MCF 10A (cell line): ENCODE results near the gene TC2N. TPM values are rescaled to one million over a fixed set of nuclear protein-coding genes. Genes with fewer than 3 reads are reported as not detected.

Experiments used
- BruUV-seq: library from RNA; stranded (reverse); fragments of 400-500 nt; replicated peaks from 2 replicates; lab custom pipeline; 2021; lab: Mats Ljungman, UMichigan
- CTCF ChIA-PET: fragments of 300-600 bp; sonication (Branson Sonifier 250); formaldehyde crosslinking; extraction: SDS; loops from one replicate; lab custom pipeline; 2021; ENCODE audit warnings: antibody characterized with exemption, inconsistent platforms; lab: Yijun Ruan, JAX
- POLR2A ChIA-PET: fragments of 300-600, 350-650 bp; sonication (Branson Sonifier 250); formaldehyde crosslinking; extraction: SDS; loops from one replicate; lab custom pipeline; 2020; ENCODE audit warnings: antibody characterized with exemption, inconsistent platforms; lab: Yijun Ruan, JAX
- DNase-seq: peaks from one replicate; pipeline ENCODE4 v3.0.0-alpha.2; 2018; ENCODE audit not compliant: unreplicated experiment
- H3K27ac Mint-ChIP-seq: one replicate; pipeline ENCODE4 v1.8.0; 2022; ENCODE audit warnings: mild to moderate bottlenecking, low read depth, mixed read lengths; ENCODE audit not compliant: unreplicated experiment
- H3K27me3 Mint-ChIP-seq: one replicate; pipeline ENCODE4 v1.8.0; 2022; ENCODE audit warnings: mixed read lengths; ENCODE audit not compliant: insufficient read depth, unreplicated experiment
- H3K36me3 Mint-ChIP-seq: one replicate; pipeline ENCODE4 v1.8.0; 2022; ENCODE audit warnings: mild to moderate bottlenecking, moderate library complexity, mixed read lengths; ENCODE audit not compliant: insufficient read depth, unreplicated experiment
- H3K4me1 Mint-ChIP-seq: one replicate; pipeline ENCODE4 v1.8.0; 2022; ENCODE audit warnings: mixed read lengths; ENCODE audit not compliant: insufficient read depth, unreplicated experiment
- H3K4me3 Mint-ChIP-seq: one replicate; pipeline ENCODE4 v1.8.0; 2022; ENCODE audit warnings: mild to moderate bottlenecking, moderate library complexity, mixed read lengths; ENCODE audit not compliant: unreplicated experiment
- H3K9me3 Mint-ChIP-seq: one replicate; pipeline ENCODE4 v1.8.0; 2022; ENCODE audit warnings: mixed read lengths; ENCODE audit not compliant: unreplicated experiment
- intact Hi-C: fragments of 100-400 bp; cut with micrococcal nuclease; formaldehyde crosslinking; loops from 2 replicates; pipeline ENCODE4 v1.14.1; 2022
- total RNA-seq: library from RNA; stranded (reverse); gene quantifications from 2 replicates; pipeline ENCODE4 v1.2.3, GENCODE V29; 2022
- TF ChIP-seq, protein P1 (sequence below): fragments of 200-600 bp; IDR thresholded peaks from one replicate; pipeline ENCODE4 v1.8.0; 2022; ENCODE audit warnings: antibody characterized with exemption, mild to moderate bottlenecking; ENCODE audit not compliant: unreplicated experiment

The TC2N gene
- total RNA-seq, 1 experiment from 2014 or later, result 11.8 TPM

DNA sequence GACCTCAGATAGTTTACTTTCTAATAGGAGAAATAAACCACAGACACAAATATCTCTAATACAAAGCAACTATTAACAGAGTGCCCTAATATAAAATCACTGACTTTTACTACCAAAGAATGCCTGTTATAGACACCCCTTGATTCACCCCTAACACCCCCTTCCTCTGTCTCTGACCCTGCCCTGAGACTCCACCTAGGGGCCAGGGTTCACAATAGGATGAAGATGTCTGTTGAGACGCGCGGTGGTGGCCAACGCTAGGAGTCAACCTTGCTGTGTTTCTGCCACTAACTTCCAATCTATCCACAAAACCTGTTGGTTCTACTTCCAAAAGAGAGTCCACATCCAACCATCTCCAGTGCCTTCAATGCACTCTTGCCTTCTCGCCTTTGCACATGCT is 10.9 kb upstream of the TC2N start:
- intact Hi-C loops, result no loop called here
- no peak overlapping the region for H3K27ac Mint-ChIP-seq
- H3K4me1 Mint-ChIP-seq, result no peaks in the 10 kb centered on the region
- peaks cover 6% of the 10 kb centered on the region for H3K36me3 Mint-ChIP-seq
- H3K4me3 Mint-ChIP-seq, result no peak overlapping the region
- H3K27me3 Mint-ChIP-seq, result no peaks in the 10 kb centered on the region
- POLR2A ChIA-PET, result no interaction called here
- BruUV-seq, result no TSS peak
- no peak for DNase-seq
- no peaks in the 10 kb centered on the region for H3K9me3 Mint-ChIP-seq
- CTCF ChIA-PET, result interaction anchor here (0.6 kb wide), 1 partner anchor 14 kb away, joined by 3 read pairs; no protein-coding TSS in a partner anchor
- TF ChIP-seq, protein P1, sequence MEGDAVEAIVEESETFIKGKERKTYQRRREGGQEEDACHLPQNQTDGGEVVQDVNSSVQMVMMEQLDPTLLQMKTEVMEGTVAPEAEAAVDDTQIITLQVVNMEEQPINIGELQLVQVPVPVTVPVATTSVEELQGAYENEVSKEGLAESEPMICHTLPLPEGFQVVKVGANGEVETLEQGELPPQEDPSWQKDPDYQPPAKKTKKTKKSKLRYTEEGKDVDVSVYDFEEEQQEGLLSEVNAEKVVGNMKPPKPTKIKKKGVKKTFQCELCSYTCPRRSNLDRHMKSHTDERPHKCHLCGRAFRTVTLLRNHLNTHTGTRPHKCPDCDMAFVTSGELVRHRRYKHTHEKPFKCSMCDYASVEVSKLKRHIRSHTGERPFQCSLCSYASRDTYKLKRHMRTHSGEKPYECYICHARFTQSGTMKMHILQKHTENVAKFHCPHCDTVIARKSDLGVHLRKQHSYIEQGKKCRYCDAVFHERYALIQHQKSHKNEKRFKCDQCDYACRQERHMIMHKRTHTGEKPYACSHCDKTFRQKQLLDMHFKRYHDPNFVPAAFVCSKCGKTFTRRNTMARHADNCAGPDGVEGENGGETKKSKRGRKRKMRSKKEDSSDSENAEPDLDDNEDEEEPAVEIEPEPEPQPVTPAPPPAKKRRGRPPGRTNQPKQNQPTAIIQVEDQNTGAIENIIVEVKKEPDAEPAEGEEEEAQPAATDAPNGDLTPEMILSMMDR, result no peak

DNA sequence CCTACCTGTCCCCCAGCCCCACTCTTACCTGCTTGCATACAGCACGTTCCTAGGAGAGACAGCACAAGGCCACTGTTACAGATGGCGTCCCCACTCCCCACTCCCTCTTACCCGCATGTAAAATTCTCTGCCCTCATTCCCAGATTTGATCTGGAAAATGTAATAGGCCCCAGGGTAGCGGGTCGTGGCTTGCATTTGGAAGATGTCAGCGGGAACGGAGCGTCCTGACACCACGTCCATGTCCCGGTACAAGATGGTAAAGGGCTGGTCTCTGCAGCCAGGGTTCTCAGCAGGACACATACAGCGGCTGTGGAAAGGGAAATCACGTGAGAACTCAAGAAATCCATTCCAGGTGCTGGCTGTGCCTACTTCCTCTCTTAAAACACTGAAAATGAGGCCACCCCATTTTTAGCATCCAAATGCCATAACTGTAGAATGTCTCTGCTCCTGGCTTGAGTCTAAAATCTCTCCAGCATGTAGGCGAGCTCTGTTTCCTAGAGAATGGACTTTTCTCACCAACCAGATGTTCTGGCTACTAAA is 10.1 kb upstream of the TC2N start:
- ChIA-PET POLR2A (no interaction called here), CTCF (no interaction called here)
- H3K36me3 Mint-ChIP-seq, result no peaks in the 10 kb centered on the region
- H3K27me3 Mint-ChIP-seq, result no peaks in the 10 kb centered on the region
- no peaks in the 10 kb centered on the region for H3K9me3 Mint-ChIP-seq
- intact Hi-C loops, result no loop called here
- DNase-seq, result no peak
- BruUV-seq, result no TSS peak
- peaks cover 5% of the 10 kb centered on the region for H3K4me1 Mint-ChIP-seq
- TF ChIP-seq, protein P1, result no peak
- no peak overlapping the region for H3K4me3 Mint-ChIP-seq
- H3K27ac Mint-ChIP-seq, result no peak overlapping the region

GRCh38 chr14:91876492-91876891 is 9.2 kb upstream of the TC2N start:
- Mint-ChIP-seq H3K27ac (no peak overlapping the region), H3K4me1 (peaks cover 10% of the 10 kb centered on the region), H3K27me3 (no peaks in the 10 kb centered on the region), H3K36me3 (no peaks in the 10 kb centered on the region), H3K9me3 (no peaks in the 10 kb centered on the region), H3K4me3 (no peak overlapping the region)
- TF ChIP-seq, protein P1, result no peak
- intact Hi-C loops, result no loop called here
- DNase-seq, result no peak
- BruUV-seq, result no TSS peak
- POLR2A ChIA-PET, result no interaction called here
- CTCF ChIA-PET, result no interaction called here

DNA sequence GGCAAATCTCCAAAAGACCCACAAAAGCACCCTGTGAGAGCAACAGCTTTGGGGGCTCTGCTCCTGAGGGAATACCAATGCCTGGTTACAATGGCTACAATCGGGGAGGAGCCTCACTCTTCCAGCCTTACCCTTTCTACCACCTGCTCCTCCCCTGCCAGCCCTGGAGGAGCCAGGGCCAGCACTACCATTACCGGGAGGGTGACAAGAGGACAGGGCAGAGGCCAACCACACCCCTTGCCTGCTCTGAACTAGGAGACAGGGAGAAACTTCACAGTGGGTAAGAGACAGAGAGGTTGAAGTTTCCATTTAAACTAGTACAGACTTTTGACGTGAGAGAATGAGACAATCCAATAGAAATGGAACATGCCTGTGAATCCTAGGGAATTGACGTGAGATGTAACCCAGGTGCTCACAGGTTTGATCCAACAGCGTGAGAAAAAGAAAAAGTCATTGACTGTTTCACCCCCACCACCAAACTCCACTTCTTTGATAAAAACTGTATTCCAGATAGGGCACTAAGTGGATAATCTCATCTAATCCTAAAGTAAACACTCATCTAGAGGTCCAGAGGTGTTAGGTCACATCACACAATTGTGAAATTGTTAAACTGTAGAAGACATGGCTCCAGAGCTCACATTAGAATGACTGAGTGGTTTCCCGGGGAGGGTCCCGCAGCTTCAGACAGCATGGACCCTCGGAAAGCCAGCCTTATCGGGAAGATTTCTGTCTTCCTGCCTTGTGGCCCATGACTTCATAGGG is 8.4 kb upstream of the TC2N start:
- H3K9me3 Mint-ChIP-seq, result no peaks in the 10 kb centered on the region
- no peaks in the 10 kb centered on the region for H3K36me3 Mint-ChIP-seq
- TF ChIP-seq, protein P1, result no peak
- H3K27me3 Mint-ChIP-seq, result no peaks in the 10 kb centered on the region
- intact Hi-C loops, result no loop called here
- H3K4me1 Mint-ChIP-seq, result peaks cover 10% of the 10 kb centered on the region
- H3K27ac Mint-ChIP-seq, result no peak overlapping the region
- CTCF ChIA-PET, result interaction anchor here (0.6 to 0.8 kb wide), 2 partner anchors 23 to 35 kb away, joined by 3 read pairs; no protein-coding TSS in a partner anchor
- POLR2A ChIA-PET, result no interaction called here
- no peak overlapping the region for H3K4me3 Mint-ChIP-seq
- BruUV-seq, result no TSS peak
- no peak for DNase-seq
